Astrocyte (in vitro differentiated cells and primary cell): ENCODE measurements around the gene EXOSC7. TPM values are rescaled to one million over a fixed set of nuclear protein-coding genes. Genes with fewer than 3 reads are reported as not detected.

Experiments used
- DNase-seq: peaks from one replicate; pipeline ENCODE4 v3.0.0-alpha.2; 2010; ENCODE audit warnings: low read depth
- FAIRE-seq: peaks from 2 replicates; lab custom pipeline; 2011; peaks lifted over from hg19 to GRCh38; lab: Jason Lieb, UNC
- H2AFZ ChIP-seq: 2 replicates; pipeline ENCODE4 v1.6.0; 2012; ENCODE audit warnings: low read depth, low read length, inconsistent platforms
- H3K27ac ChIP-seq: 2 replicates; pipeline ENCODE4 v1.5.1; 2011; ENCODE audit warnings: low read depth, low read length, inconsistent platforms
- H3K27me3 ChIP-seq: 2 replicates; pipeline ENCODE4 v1.6.0; 2011; ENCODE audit warnings: low read length, inconsistent platforms; ENCODE audit not compliant: insufficient read depth
- H3K36me3 ChIP-seq: 2 replicates; pipeline ENCODE4 v1.5.1; 2011; ENCODE audit warnings: low read length, inconsistent platforms; ENCODE audit not compliant: insufficient read depth
- H3K4me1 ChIP-seq: 2 replicates; pipeline ENCODE4 v1.5.1; 2011; ENCODE audit warnings: low read length, inconsistent platforms; ENCODE audit not compliant: insufficient read depth
- H3K4me2 ChIP-seq: 2 replicates; pipeline ENCODE4 v1.6.0; 2012; ENCODE audit warnings: low read length, inconsistent platforms
- H3K4me3 ChIP-seq: 2 replicates; pipeline ENCODE4 v1.5.1; 2011; ENCODE audit warnings: low read depth, mild to moderate bottlenecking, low read length, inconsistent platforms; ENCODE audit not compliant: insufficient read depth
- H3K79me2 ChIP-seq: 2 replicates; pipeline ENCODE4 v1.6.0; 2012; ENCODE audit warnings: mild to moderate bottlenecking, low read length, inconsistent platforms; ENCODE audit not compliant: insufficient read depth
- H3K9ac ChIP-seq: 2 replicates; pipeline ENCODE4 v1.6.0; 2012; ENCODE audit warnings: mild to moderate bottlenecking, low read length, inconsistent platforms
- H3K9me3 ChIP-seq: 2 replicates; pipeline ENCODE4 v1.5.1; 2012; ENCODE audit warnings: low read depth, mild to moderate bottlenecking, low read length, inconsistent platforms; ENCODE audit not compliant: insufficient read depth
- H4K20me1 ChIP-seq: 2 replicates; pipeline ENCODE4 v1.6.0; 2012; ENCODE audit warnings: low read length, inconsistent platforms; ENCODE audit not compliant: insufficient read depth
- H3K27ac Mint-ChIP-seq: one replicate; pipeline ENCODE4 v1.8.0; 2021; ENCODE audit warnings: mild to moderate bottlenecking, mixed read lengths; ENCODE audit not compliant: unreplicated experiment
- H3K27me3 Mint-ChIP-seq: one replicate; pipeline ENCODE4 v1.8.0; 2021; ENCODE audit warnings: low read depth, mixed read lengths; ENCODE audit not compliant: unreplicated experiment
- H3K36me3 Mint-ChIP-seq: one replicate; pipeline ENCODE4 v1.8.0; 2021; ENCODE audit warnings: low read depth, mixed read lengths; ENCODE audit not compliant: unreplicated experiment
- H3K4me1 Mint-ChIP-seq: one replicate; pipeline ENCODE4 v1.8.0; 2021; ENCODE audit warnings: low read depth, mixed read lengths; ENCODE audit not compliant: unreplicated experiment
- H3K4me3 Mint-ChIP-seq: one replicate; pipeline ENCODE4 v1.8.0; 2021; ENCODE audit warnings: mild to moderate bottlenecking, moderate library complexity, mixed read lengths; ENCODE audit not compliant: unreplicated experiment
- H3K9me3 Mint-ChIP-seq: one replicate; pipeline ENCODE4 v1.8.0; 2021; ENCODE audit warnings: mild to moderate bottlenecking, mixed read lengths; ENCODE audit not compliant: unreplicated experiment
- EZH2 ChIP-seq: IDR thresholded peaks from 2 replicates; pipeline ENCODE4 v1.6.1; 2012; ENCODE audit warnings: mild to moderate bottlenecking, low read length, inconsistent platforms; ENCODE audit not compliant: insufficient read depth
- total RNA-seq: library from RNA; stranded (reverse); gene quantifications from 2 replicates; pipeline ENCODE4 v1.2.1, GENCODE V29; 2021
- TF ChIP-seq, protein P1 (sequence below): IDR thresholded peaks from 2 replicates; pipeline ENCODE4 v1.5.1; 2011; ENCODE audit warnings: low read depth, mild to moderate bottlenecking, inconsistent platforms, low read length, moderate library complexity; ENCODE audit not compliant: insufficient read depth

The EXOSC7 gene
- total RNA-seq, 1 donor from 2014 or later = 38.6 TPM

DNA sequence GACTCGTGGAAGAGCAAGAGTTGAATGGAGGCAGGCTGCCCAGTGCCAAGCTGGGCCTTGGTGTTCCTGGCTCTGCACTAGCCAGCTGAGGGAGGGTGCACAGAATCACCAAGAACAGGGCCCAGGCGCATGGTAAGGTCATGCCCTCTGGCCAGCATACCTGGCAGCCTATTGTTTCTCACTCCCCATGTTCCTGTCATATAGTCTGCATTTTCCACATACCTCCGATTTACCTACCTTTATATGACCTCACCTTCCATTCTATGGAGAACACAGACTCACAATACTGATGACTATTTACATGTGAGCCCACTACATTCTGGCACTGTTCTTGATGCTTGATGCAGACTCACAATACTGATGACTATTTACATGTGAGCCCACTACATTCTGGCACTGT is 55.5 kb downstream of the EXOSC7 start:
- Histone ChIP-seq H3K9ac (no peak overlapping the region), H3K79me2 (no peaks in the 10 kb centered on the region)
- peaks cover 51% of the 10 kb centered on the region for H3K27me3 Mint-ChIP-seq

DNA sequence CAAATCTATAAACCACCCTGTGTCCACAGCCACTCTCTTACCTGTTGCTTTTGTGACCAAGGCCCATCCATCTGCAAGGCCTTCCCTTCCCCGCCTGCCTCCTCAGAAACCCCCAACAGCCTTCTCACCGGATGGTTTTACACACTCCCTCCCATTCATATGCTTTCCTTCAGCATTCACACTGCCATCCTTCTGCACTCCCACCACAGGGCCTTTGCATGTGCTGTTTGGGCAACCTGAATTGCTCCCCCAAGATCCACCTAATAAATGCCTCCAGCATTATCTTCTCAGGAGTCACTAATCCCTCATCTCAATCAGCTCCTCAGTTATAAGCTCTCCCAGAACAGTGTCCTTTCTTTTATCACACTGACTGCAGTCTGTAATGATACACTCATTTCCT is 56.1 kb downstream of the EXOSC7 start:
- Histone ChIP-seq H3K4me2 (no peak overlapping the region), H2AFZ (no peak overlapping the region), H3K9me3 (no peaks in the 10 kb centered on the region), H3K27me3 (peaks cover 2% of the 10 kb centered on the region), H3K4me1 (peaks cover 10% of the 10 kb centered on the region), H3K4me3 (no peak overlapping the region), H3K79me2 (no peaks in the 10 kb centered on the region), H3K36me3 (no peaks in the 10 kb centered on the region), H3K9ac (no peak overlapping the region), H3K27ac (no peak overlapping the region), H4K20me1 (no peaks in the 10 kb centered on the region)
- Mint-ChIP-seq H3K9me3 (peaks cover 3% of the 10 kb centered on the region), H3K4me1 (peaks cover 14% of the 10 kb centered on the region), H3K27me3 (peaks cover 49% of the 10 kb centered on the region), H3K36me3 (peaks cover 6% of the 10 kb centered on the region), H3K27ac (no peak overlapping the region), H3K4me3 (no peak overlapping the region)
- TF ChIP-seq, protein P1, sequence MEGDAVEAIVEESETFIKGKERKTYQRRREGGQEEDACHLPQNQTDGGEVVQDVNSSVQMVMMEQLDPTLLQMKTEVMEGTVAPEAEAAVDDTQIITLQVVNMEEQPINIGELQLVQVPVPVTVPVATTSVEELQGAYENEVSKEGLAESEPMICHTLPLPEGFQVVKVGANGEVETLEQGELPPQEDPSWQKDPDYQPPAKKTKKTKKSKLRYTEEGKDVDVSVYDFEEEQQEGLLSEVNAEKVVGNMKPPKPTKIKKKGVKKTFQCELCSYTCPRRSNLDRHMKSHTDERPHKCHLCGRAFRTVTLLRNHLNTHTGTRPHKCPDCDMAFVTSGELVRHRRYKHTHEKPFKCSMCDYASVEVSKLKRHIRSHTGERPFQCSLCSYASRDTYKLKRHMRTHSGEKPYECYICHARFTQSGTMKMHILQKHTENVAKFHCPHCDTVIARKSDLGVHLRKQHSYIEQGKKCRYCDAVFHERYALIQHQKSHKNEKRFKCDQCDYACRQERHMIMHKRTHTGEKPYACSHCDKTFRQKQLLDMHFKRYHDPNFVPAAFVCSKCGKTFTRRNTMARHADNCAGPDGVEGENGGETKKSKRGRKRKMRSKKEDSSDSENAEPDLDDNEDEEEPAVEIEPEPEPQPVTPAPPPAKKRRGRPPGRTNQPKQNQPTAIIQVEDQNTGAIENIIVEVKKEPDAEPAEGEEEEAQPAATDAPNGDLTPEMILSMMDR = no peak
- TF ChIP-seq EZH2 = no peak
- DNase-seq = no peak
- no peak for FAIRE-seq

More for the DNA sequence above, 55.5 kb downstream of the EXOSC7 start:
- no peak overlapping the region for H3K27ac ChIP-seq
- no peaks in the 10 kb centered on the region for H3K9me3 ChIP-seq
- H3K4me1 Mint-ChIP-seq = peaks cover 19% of the 10 kb centered on the region
- no peak overlapping the region for H3K4me2 ChIP-seq
- H3K27ac Mint-ChIP-seq = no peak overlapping the region
- peaks cover 3% of the 10 kb centered on the region for H3K9me3 Mint-ChIP-seq
- no peaks in the 10 kb centered on the region for H3K36me3 ChIP-seq
- H3K4me1 ChIP-seq = peaks cover 16% of the 10 kb centered on the region
- no peak for TF ChIP-seq EZH2
- TF ChIP-seq, protein P1 = no peak
- H3K36me3 Mint-ChIP-seq = peaks cover 6% of the 10 kb centered on the region
- H3K4me3 ChIP-seq = no peak overlapping the region
- H2AFZ ChIP-seq = no peak overlapping the region
- H4K20me1 ChIP-seq = no peaks in the 10 kb centered on the region
- H3K27me3 ChIP-seq = peaks cover 2% of the 10 kb centered on the region
- DNase-seq (no peak), FAIRE-seq (no peak)
- H3K4me3 Mint-ChIP-seq = no peak overlapping the region

DNA sequence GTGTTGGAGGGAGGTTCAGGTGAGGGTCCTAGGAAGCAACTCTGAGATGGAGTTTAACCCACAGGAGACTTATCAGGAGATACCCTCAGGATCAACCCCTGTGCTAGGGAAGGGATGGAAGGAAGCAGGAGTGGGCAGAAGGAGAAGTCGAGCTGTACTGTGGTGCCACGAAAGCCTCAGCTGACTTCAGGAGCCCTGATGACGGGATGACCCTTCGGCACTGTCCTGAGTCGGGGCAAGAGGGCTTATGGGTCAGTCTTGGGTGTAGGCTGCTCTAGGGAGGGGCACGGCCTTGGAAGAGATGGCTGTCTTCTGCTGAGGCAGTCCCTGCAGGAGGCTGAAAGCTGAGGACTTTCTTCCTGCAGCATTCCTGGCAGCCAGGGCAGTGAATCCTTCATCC is 57.7 kb downstream of the EXOSC7 start:
- Mint-ChIP-seq H3K27ac (no peak overlapping the region), H3K36me3 (peaks cover 4% of the 10 kb centered on the region), H3K4me1 (peaks cover 14% of the 10 kb centered on the region), H3K27me3 (peaks cover 50% of the 10 kb centered on the region), H3K9me3 (peaks cover 3% of the 10 kb centered on the region), H3K4me3 (no peak overlapping the region)
- TF ChIP-seq EZH2 = no peak
- Histone ChIP-seq H3K9ac (no peak overlapping the region), H3K4me2 (no peak overlapping the region), H3K4me3 (no peak overlapping the region), H3K27me3 (peaks cover 2% of the 10 kb centered on the region), H2AFZ (no peak overlapping the region), H3K9me3 (no peaks in the 10 kb centered on the region), H3K79me2 (no peaks in the 10 kb centered on the region), H4K20me1 (no peaks in the 10 kb centered on the region), H3K27ac (no peak overlapping the region), H3K4me1 (peaks cover 9% of the 10 kb centered on the region), H3K36me3 (no peaks in the 10 kb centered on the region)
- FAIRE-seq (no peak), DNase-seq (no peak)
